ENCODE data around the gene CD300LB. TPM values are rescaled to one million over a fixed set of nuclear protein-coding genes. Genes with fewer than 3 reads are reported as not detected.
A peak's percentile ranks its signal among the peaks of the same experiment; 100 is the strongest.

CD300LB gene
- total and polyA plus RNA-seq, 3 donors from 2014 or later, result 0.30 to 0.99 (median 0.71) TPM

- Histone ChIP-seq H3K4me3 (no peak overlapping the region), H3K27me3 (no peaks in the 10 kb centered on the region), H3K9me3 (no peaks in the 10 kb centered on the region), H3K36me3 (ENCODE audit: low read depth, missing control alignments) (no peaks in the 10 kb centered on the region), H3K4me1 (no peaks in the 10 kb centered on the region), H3K27ac (no peak overlapping the region)
- no peak for DNase-seq
- no peak for TF ChIP-seq POLR2A (IDR thresholded peaks at IDR 0.05)
- no peak for TF ChIP-seq CTCF (IDR thresholded peaks at IDR 0.05)
- WGBS, 2 donors, result 68 to 75% methylated on average over 3 of the region's 3 CpGs
- intact Hi-C loops (cut with DNase I; ENCODE audit: low total_unique reads), result no loop called here
Observed at GRCh38 chr17:74536890-74537289, 5.6 kb upstream of the CD300LB start.

- peak; percentile 70 for DNase-seq
- TF ChIP-seq POLR2A (IDR thresholded peaks at IDR 0.05), result no peak
- no peak for TF ChIP-seq CTCF (IDR thresholded peaks at IDR 0.05)
- Histone ChIP-seq H3K4me3 (peak overlapping the region in 1 of 2 donors; percentile 31), H3K9me3 (no peaks in the 10 kb centered on the region), H3K4me1 (no peaks in the 10 kb centered on the region), H3K27me3 (no peaks in the 10 kb centered on the region), H3K36me3 (ENCODE audit: low read depth, missing control alignments) (no peaks in the 10 kb centered on the region), H3K27ac (peak overlapping the region in 1 of 2 donors; percentile 59)
- intact Hi-C loops (cut with DNase I; ENCODE audit: low total_unique reads), result no loop called here
- 46 to 50% methylated on average over 10 of the region's 10 CpGs for WGBS, 2 donors
Observed at GRCh38 chr17:74532115-74532514, 840 bp upstream of the CD300LB start.

GRCh38 chr17:74530831-74531150 lies 484 bp downstream of the CD300LB start:
- WGBS, 2 donors, result 73 to 89% methylated on average over 5 of the region's 5 CpGs
- no peak overlapping the region for H3K27ac ChIP-seq
- peak; percentile 9 for DNase-seq

GRCh38 chr17:74529243-74529642 lies 2.0 kb downstream of the CD300LB start:
- DNase-seq, result peak; percentile 7
- TF ChIP-seq CTCF (IDR thresholded peaks at IDR 0.05) (no peak), POLR2A (IDR thresholded peaks at IDR 0.05) (no peak)
- no peaks in the 10 kb centered on the region for H3K27me3 ChIP-seq
- intact Hi-C loops (cut with DNase I; ENCODE audit: low total_unique reads), result no loop called here
- no peaks in the 10 kb centered on the region for H3K4me1 ChIP-seq
- H3K4me3 ChIP-seq, result no peak overlapping the region
- no peak overlapping the region for H3K27ac ChIP-seq
- no peaks in the 10 kb centered on the region for H3K9me3 ChIP-seq
- no peaks in the 10 kb centered on the region for H3K36me3 ChIP-seq (ENCODE audit: low read depth, missing control alignments)
- WGBS, 2 donors, result 83 to 91% methylated on average over 5 of the region's 5 CpGs

More at GRCh38 chr17:74530831-74531150, 484 bp downstream of the CD300LB start:
- Histone ChIP-seq H3K27me3 (no peaks in the 10 kb centered on the region), H3K4me1 (no peaks in the 10 kb centered on the region), H3K4me3 (no peak overlapping the region), H3K36me3 (ENCODE audit: low read depth, missing control alignments) (no peaks in the 10 kb centered on the region), H3K9me3 (no peaks in the 10 kb centered on the region)
- intact Hi-C loops (cut with DNase I; ENCODE audit: low total_unique reads), result no loop called here
- TF ChIP-seq CTCF (IDR thresholded peaks at IDR 0.05) (no peak), POLR2A (IDR thresholded peaks at IDR 0.05) (no peak)

GRCh38 chr17:74528491-74529199 lies 2.6 kb downstream of the CD300LB start:
- H3K27ac ChIP-seq, result no peak overlapping the region
- TF ChIP-seq CTCF (IDR thresholded peaks at IDR 0.05), result no peak
- H3K4me1 ChIP-seq, result no peaks in the 10 kb centered on the region
- H3K9me3 ChIP-seq, result no peaks in the 10 kb centered on the region
- intact Hi-C loops (cut with DNase I; ENCODE audit: low total_unique reads), result no loop called here
- H3K27me3 ChIP-seq, result no peaks in the 10 kb centered on the region
- H3K4me3 ChIP-seq, result no peak overlapping the region
- 78 to 90% methylated on average over 8 of the region's 8 CpGs for WGBS, 2 donors
- DNase-seq, result peak; percentile 34
- H3K36me3 ChIP-seq (ENCODE audit: low read depth, missing control alignments), result no peaks in the 10 kb centered on the region

Data from testis (tissue), 3 donors.